NCI-H1105 (cell line): ENCODE measurements around the gene LIPM.
A peak's percentile ranks its signal among the peaks of the same experiment; 100 is the strongest.

Experiments used
- DNase-seq: peaks from one replicate; lab custom pipeline; 2025; lab: John Stamatoyannopoulos, UW

LIPM gene, protein sequence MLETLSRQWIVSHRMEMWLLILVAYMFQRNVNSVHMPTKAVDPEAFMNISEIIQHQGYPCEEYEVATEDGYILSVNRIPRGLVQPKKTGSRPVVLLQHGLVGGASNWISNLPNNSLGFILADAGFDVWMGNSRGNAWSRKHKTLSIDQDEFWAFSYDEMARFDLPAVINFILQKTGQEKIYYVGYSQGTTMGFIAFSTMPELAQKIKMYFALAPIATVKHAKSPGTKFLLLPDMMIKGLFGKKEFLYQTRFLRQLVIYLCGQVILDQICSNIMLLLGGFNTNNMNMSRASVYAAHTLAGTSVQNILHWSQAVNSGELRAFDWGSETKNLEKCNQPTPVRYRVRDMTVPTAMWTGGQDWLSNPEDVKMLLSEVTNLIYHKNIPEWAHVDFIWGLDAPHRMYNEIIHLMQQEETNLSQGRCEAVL

DNA sequence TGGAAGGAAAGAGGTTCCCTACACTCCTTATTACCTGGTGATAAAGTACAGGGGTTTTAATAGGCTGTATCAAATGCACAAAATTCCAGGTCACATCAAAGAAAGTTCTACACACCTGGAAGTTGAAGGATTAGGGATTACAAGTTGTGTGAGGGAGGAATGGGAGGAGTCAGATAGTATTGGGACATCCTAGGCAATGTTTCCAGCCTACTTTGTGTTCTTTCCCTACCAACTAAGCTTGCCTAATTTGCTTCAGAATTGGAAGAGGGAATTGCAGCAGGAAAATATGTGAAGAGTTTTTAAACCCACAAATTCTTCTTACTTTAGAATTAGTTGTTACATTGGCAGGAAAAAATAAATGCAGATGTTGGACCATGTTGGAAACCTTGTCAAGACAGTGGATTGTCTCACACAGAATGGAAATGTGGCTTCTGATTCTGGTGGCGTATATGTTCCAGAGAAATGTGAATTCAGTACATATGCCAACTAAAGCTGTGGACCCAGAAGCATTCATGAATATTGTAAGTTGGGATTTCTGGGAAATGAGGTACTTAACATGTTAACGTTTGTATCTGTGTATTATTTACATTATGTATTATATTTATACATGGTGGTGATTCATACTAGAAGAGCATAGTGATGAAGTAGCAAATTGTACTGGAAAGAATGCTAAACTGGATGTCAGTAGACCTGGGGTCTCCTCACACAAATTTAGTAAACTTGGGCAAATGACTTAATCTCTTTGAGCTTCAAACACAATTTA lies at the start of gene LIPM:
TSS of gene LIPM (plus strand) at position 208 of the 763 bp plus-strand sequence. CDS start at position 375, 167 bp downstream.
- DNase-seq: no peak

DNA sequence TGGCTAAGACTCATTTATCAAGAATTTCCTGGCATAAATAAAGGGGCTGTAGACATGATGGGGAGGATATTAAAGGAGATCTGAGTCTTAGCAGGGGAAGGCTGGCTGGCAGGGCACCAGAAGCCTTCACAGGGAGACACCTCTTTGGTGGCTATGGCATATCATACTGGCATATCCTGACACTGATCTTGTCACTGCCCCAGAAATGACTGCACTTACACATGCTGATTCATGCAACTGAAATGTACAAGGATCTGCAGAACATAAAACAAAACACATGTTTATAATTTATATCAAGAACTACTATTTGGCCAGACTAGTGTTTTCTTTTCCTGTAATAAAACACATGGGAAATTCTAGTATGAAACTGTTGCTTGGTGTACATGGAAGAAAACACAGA lies 48.2 kb upstream of the LIPM start:
- DNase-seq: no peak

- no peak for DNase-seq
Observed at GRCh38 chr10:88755753-88756152, 46.8 kb upstream of the LIPM start.

DNA sequence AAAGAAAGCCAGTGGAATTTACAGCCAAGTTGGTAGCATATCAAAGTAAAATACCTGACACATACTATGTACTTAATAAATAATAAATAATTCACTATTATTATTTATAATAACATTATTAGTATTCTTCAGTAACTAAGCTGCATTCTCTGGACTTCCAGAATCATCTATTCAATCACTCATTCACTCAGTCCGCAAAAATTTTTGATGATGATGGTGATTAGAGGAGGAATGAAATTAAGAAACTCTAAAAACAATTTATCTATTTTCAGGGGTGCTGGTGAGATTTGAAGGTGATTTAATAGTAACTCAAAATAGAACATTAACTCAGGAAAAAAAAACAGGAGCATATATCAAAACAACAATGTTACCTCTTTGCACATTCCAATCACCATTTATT lies 45.9 kb upstream of the LIPM start:
- DNase-seq: no peak

GRCh38 chr10:88759366-88760101 lies 43.0 kb upstream of the LIPM start, which contains the start of gene LIPN:
TSS of gene LIPN (plus strand) at chr10:88760020. CDS start at chr10:88761406, 1,386 bp downstream.
- DNase-seq: no peak

GRCh38 chr10:88762906-88763305 lies 39.6 kb upstream of the LIPM start:
- no peak for DNase-seq

GRCh38 chr10:88763441-88763840 lies 39.1 kb upstream of the LIPM start:
- no peak for DNase-seq

DNA sequence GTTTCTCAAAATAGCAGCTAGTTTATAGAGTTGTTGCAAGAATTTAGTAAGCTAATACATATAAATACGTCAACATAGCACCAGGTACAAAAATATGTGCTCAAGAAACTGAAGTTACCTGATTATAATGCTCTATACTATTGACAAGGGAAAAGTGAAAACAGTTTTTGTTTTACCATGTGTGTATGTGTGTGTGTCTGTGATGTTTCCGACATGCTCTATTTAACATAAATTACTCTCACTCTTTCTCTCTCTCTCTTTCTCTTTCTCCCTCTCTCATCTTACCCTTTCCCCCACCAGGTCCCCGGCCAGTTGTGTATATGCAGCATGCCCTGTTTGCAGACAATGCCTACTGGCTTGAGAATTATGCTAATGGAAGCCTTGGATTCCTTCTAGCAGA lies 38.4 kb upstream of the LIPM start:
- DNase-seq: no peak

DNA sequence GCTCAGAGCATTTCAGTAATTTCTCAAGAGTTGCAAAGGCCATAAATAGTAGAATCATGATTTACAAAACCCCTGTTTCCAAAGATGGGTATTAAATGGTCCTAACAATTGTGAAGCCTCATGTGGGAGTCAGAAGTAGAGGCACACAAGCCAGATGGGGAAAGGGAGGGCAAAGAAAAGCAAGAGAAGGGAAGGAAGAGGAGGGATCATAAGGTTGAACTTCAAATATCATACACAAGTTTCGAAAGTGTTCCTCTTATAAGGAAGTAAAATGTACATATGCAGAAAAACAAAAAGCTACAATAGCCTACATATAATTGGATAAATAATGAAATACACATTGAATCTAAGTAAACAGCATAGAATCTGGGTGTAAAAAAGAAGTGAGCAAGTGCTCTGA lies 36.7 kb upstream of the LIPM start:
- no peak for DNase-seq

DNA sequence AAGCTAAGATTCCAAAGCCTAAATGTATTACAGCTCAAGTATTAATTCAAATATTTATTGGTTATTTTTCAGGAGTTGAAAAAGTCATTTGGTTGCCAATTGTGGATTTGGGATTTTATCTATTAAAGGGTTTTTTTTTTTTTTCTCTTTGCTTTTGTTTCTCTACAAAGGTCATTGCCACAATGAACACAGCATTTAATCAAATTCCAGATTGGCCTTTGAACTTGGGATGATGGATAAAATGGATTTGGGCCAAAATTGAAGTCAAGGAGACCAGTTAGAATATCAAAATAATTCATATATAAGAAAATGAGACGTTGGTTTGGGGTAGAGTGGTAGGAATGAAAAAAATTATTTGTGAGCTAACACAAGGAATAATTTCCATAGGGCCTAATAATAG lies 33.1 kb upstream of the LIPM start:
- DNase-seq: no peak

GRCh38 chr10:88781206-88781605 lies 21.3 kb upstream of the LIPM start:
- DNase-seq: no peak

DNA sequence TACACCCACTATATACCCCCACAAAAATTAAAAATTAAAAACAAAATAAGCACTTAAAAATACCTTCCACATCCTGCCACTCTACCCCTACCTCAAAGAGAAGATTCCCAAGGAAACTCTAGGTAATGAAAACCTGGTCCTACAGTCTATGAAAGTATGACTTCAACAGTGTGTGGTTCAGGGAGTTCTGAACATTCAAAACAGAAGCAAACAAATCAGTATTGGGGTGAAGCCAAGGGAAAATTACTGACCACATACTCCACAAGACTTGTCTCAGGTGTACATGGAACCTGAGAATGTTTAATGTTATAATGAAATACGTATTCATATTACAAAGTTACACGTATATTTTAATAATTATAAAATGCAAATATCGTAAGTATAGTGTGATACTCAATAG lies 20.3 kb upstream of the LIPM start:
- DNase-seq: no peak

DNA sequence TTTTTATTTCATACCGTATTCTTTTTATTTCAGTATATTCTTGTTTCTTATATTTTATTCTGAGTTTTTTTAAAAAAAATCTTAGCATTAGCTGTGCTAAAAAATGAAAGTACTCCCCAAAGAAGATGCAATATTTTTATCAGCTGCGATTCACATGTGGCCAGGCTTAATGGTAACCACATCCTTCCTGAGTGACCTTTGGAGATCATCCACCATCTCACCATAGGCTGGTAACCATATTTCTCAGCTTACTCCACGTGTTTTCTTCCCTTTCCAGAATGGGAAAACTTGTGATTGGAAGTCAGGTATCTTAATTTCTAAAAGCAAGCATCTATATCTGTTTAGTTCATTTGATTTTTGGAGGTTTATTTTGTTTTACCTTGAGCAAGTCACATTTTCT lies 18.8 kb upstream of the LIPM start:
- no peak for DNase-seq

DNA sequence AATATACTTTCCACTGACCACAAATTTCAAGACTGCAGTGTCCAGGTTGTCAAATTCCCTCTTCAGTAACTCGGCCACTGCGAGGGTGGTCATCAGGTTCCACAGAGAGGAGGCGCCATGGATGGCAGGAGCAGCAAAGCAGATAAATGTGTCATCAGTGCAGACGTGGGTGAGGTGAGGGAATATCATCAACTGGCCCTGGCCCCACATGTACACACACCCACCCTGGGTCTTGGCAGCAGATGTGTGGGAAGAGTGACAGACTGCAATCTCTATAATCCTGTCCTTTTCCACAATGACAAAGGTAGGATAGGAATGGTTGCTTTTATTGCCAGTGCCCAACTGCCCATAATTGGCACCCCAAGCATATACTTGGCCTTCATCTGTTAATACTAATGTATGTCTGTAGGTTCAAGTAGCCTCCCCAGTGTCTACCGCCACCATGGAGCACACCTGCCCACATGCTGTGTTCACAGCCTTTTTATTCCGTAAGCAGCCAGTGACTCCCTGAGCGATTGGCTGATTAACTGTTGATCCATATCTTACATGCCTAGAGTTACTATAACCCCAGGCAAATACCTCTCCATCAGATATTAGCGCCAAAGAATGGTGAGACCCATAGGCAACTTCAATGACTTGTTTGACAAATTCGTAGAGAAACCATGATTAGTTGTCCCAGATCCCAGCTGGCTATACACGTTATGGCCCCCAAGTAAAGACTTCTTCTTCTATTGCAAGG lies 16.3 kb upstream of the LIPM start:
- DNase-seq: no peak

GRCh38 chr10:88787463-88787862 lies 15.1 kb upstream of the LIPM start:
- no peak for DNase-seq

- no peak for DNase-seq
Observed at GRCh38 chr10:88788924-88789323, 13.6 kb upstream of the LIPM start.

- peak; percentile 1 for DNase-seq
Observed at GRCh38 chr10:88791924-88792323, 10.6 kb upstream of the LIPM start.

DNA sequence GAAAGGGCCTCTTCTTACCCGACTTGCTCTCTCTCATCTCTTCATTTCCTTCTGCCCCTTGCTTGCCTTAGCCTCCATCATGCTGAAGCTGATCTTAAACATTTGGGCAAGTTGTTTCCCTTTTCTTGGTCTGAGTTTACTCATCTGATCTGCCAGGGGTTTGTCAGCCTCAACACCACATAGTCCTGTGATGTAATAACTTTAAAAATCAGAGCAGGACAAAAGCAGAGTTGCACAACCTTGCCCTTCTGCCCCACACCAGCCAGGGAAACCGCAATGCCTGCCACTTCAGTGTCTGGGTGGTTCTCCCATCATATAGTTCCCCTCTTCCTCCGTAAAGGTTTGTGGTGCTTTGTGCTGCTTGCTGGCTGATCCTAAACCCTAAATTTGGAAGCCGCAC lies 9.9 kb upstream of the LIPM start:
- DNase-seq: no peak

DNA sequence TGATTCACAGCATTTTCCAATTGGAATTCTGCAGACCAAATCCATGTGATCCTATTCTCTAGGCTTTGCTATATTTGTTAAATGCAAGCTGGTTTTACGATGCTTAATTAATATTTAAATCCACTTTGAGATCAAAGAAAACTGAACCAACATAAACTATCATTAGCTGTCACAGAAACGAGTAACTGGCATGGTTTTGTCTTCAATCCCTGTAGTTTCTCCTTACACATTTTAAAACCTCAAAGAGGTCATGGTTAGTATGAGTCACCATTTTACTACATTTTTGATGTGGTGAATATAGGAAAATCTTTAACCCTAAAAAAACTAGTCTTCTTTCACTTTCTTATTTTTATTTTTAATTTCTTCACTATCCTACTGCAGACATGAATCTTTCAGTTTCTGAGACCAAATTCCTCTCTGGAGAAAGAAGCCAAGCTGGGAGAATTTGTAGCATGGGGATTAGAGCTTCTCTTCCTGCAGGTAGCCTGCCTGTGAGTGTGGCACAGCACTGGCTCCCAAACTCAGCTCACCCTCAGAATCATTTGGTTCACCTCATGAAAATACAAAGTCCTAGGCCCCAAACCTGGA lies 8.7 kb upstream of the LIPM start:
- no peak for DNase-seq

- no peak for DNase-seq
Observed at GRCh38 chr10:88794731-88795130, 7.8 kb upstream of the LIPM start.
